ENCODE measurements around the gene SPAG9. TPM values are rescaled to one million over a fixed set of nuclear protein-coding genes. Genes with fewer than 3 reads are reported as not detected.

The SPAG9 gene
- total RNA-seq, 2 donors from 2014 or later = 54.7 to 115 TPM

- DNase-seq (ENCODE audit: low spot score in 2 of 2) (no peak), ATAC-seq (no peak)
- Mint-ChIP-seq H3K27ac (no peak overlapping the region), H3K36me3 (no peaks in the 10 kb centered on the region), H3K9me3 (no peaks in the 10 kb centered on the region)
Measured at GRCh38 chr17:51065466-51065865, 55.2 kb downstream of the SPAG9 start.

- no peak for ATAC-seq
- no peak for DNase-seq (ENCODE audit: low spot score in 2 of 2)
- H3K9me3 Mint-ChIP-seq = no peaks in the 10 kb centered on the region
- no peaks in the 10 kb centered on the region for H3K36me3 Mint-ChIP-seq
- peak overlapping the region in 1 of 2 donors; percentile 62 for H3K27ac Mint-ChIP-seq
Measured at GRCh38 chr17:51064061-51064735, 56.5 kb downstream of the SPAG9 start.

DNA sequence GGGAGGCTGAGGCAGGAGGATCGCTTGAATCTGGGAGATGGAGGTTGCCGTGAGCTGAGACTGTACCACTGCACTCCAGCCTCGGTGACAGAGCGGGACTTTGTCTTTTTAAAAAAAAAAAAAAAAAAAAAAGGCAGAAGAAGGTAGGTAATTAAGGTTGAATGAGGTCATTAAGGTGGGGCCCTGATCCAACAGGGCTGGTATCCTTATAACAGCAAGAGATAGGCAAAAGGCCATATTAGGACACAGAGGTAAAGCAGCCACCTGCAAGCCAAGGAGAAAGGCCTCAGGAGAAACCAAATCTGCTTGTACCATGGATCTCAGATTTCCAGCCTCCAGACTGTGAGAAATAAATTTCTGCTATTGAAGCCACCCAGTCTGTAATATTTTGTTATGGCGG lies 60.3 kb downstream of the SPAG9 start:
- H3K36me3 Mint-ChIP-seq = no peaks in the 10 kb centered on the region
- H3K9me3 Mint-ChIP-seq = no peaks in the 10 kb centered on the region
- H3K27ac Mint-ChIP-seq = no peak overlapping the region
- no peak for DNase-seq (ENCODE audit: low spot score in 2 of 2)
- ATAC-seq = no peak

- DNase-seq (ENCODE audit: low spot score in 2 of 2) (no peak), ATAC-seq (no peak)
Measured at GRCh38 chr17:51059781-51060180, 60.9 kb downstream of the SPAG9 start.

GRCh38 chr17:51057534-51057933 lies 63.1 kb downstream of the SPAG9 start:
- no peaks in the 10 kb centered on the region for H3K9me3 Mint-ChIP-seq
- no peak for ATAC-seq
- no peak overlapping the region for H3K27ac Mint-ChIP-seq
- no peaks in the 10 kb centered on the region for H3K36me3 Mint-ChIP-seq
- DNase-seq (ENCODE audit: low spot score in 2 of 2) = no peak

More at GRCh38 chr17:51059781-51060180, 60.9 kb downstream of the SPAG9 start:
- Mint-ChIP-seq H3K36me3 (no peaks in the 10 kb centered on the region), H3K9me3 (no peaks in the 10 kb centered on the region), H3K27ac (no peak overlapping the region)

DNA sequence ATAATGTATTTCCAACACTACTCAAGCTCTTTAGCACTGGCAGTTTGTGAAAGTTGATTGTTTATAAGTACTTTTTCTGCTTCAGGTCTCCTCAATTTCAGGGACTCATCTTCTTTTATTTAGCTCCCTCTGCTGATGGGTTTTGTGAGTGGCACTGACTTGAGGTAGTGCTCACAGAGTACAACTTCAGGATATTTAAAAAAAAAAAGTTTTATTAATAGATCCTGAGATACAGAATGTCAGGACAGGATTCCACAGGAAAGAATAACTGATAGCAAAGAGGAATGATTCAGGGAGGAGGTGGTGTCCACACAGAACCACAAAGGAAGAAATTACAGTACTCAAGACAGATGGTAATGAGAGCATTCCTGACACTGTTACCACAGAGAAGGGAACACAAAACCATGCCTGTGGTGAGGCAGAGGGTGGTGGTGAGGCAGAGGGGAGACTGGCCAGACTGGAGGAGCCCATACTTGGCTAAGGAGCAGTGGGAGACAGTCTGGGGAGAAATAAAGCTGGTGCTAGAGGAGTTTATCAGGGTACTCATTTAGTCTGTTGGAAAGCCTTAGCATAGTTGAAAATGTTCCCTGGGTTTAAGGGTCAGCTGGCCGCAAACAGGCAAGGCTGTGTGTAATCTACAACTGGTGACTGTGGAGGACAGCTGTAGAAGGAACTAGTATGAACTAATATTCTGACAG lies 63.7 kb downstream of the SPAG9 start:
- H3K36me3 Mint-ChIP-seq = no peaks in the 10 kb centered on the region
- DNase-seq (ENCODE audit: low spot score in 2 of 2) (no peak), ATAC-seq (peak; percentile 29 to 35)
- peak overlapping the region in 1 of 2 donors; percentile 41 for H3K27ac Mint-ChIP-seq
- H3K9me3 Mint-ChIP-seq = no peaks in the 10 kb centered on the region

DNA sequence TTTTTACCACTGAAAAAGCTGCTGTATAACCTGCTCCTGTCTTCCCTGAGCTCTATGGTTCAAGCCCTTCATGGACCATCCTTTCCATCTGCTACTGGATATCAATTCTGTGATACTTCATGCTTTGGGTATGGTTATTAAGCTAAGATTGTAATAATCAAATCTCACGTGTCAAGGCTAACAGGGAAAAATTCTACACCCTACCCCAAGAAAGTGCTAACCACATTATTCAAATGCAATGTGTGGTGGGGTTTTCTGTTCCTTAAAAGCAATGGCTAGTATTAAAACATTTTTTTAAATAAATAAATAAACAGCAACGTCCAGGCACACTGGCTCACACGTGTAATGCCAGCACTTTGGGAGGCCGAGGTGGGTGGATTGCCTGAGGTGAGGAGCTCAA lies 65.9 kb downstream of the SPAG9 start:
- no peak for ATAC-seq
- Mint-ChIP-seq H3K36me3 (no peaks in the 10 kb centered on the region), H3K27ac (no peak overlapping the region), H3K9me3 (no peaks in the 10 kb centered on the region)
- DNase-seq (ENCODE audit: low spot score in 2 of 2) = no peak

DNA sequence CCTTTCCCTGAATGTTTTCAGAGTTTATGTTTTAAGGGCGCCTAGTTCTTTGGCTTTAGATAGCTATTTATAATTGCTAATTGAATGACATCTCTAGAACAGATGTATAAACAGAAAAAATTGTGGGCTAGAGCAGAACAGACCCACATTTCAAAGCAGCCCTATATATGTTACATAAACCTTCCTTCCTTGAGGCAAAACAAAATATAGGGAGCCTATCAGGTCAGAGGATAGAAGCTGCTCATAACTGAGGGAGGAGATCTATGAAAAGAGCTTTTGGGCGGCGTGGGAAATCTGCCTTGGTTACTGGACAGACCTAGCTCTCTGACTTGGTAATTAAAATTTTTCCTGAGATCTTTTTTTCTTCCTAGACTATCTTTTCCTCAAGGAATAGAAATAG lies 68.4 kb downstream of the SPAG9 start:
- Mint-ChIP-seq H3K9me3 (no peaks in the 10 kb centered on the region), H3K36me3 (no peaks in the 10 kb centered on the region), H3K27ac (no peak overlapping the region)
- ATAC-seq (no peak), DNase-seq (ENCODE audit: low spot score in 2 of 2) (no peak)

- DNase-seq (ENCODE audit: low spot score in 2 of 2) (no peak), ATAC-seq (no peak)
- Mint-ChIP-seq H3K36me3 (no peaks in the 10 kb centered on the region), H3K27ac (peak overlapping the region in 1 of 2 donors; percentile 6), H3K9me3 (no peaks in the 10 kb centered on the region)
Measured at GRCh38 chr17:51050291-51051033, 70.2 kb downstream of the SPAG9 start.

DNA sequence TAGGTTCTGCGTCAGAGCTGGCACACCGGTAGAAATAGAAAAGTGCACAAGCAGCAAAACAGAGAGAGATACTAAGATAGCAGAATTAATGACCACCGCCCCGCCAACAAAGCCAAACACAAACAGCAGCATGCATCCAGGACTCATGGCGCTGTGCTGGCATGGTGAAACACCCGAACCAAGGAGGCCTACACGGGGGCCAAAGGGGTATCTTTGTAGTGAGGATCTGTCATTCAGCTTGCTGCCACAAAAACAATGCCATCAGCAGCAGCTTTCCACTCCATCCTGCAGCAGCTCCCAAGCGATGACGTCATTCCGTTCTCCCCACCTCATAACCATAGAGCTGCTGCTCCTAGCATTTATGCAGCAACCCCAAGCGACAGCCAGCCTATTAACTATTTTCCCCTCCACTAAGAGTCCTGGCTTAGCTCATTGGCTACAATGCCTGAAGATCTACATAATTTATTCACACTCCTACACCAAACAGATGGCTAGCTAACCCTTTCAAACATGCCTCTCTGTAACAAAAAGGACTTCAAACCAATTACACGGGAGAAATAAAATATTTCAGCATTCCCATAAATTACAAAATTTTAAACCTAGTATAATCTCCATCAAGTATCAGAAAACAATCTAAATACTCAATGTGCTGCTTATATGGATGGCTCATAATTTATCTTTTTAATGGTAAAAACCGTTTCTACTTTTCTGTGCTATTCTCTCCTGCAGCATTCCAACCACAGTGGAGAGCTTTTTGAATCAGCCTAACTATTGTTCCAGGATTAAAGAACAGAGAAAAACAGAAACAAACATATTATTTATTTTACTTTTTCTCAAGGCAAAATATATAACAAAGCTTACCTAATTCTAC lies 73.9 kb downstream of the SPAG9 start:
- Mint-ChIP-seq H3K36me3 (no peaks in the 10 kb centered on the region), H3K27ac (no peak overlapping the region), H3K9me3 (no peaks in the 10 kb centered on the region)
- ATAC-seq = no peak
- DNase-seq (ENCODE audit: low spot score in 2 of 2) = no peak

- Mint-ChIP-seq H3K27ac (no peak overlapping the region), H3K9me3 (no peaks in the 10 kb centered on the region), H3K36me3 (no peaks in the 10 kb centered on the region)
- ATAC-seq (no peak), DNase-seq (ENCODE audit: low spot score in 2 of 2) (no peak)
Measured at GRCh38 chr17:51046046-51046445, 74.6 kb downstream of the SPAG9 start.

DNA sequence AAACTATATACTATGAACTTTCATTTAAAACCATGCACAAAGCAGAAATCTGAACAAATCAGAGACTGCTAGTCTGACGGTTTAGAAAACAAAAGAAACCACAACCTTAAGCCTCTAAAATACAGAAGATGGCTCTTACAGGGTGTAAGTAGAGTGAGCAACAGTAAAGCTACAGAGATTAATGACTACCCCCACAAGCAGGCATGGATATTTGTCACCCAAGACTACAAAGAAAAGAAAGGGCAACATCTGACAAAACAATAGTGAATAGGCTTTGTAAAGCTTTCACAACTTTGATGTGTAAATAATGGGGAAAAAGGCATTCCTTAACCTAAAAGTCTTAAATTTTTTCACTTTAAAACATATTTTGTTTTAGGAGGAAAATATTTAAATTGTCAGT lies 75.0 kb downstream of the SPAG9 start:
- no peaks in the 10 kb centered on the region for H3K9me3 Mint-ChIP-seq
- ATAC-seq (peak in 1 of 2 donors; percentile 38), DNase-seq (ENCODE audit: low spot score in 2 of 2) (no peak)
- H3K27ac Mint-ChIP-seq = no peak overlapping the region
- H3K36me3 Mint-ChIP-seq = no peaks in the 10 kb centered on the region

GRCh38 chr17:51044976-51045375 lies 75.7 kb downstream of the SPAG9 start:
- no peak for DNase-seq (ENCODE audit: low spot score in 2 of 2)
- no peak for ATAC-seq
- H3K9me3 Mint-ChIP-seq = no peaks in the 10 kb centered on the region
- no peaks in the 10 kb centered on the region for H3K36me3 Mint-ChIP-seq
- H3K27ac Mint-ChIP-seq = no peak overlapping the region

GRCh38 chr17:51036084-51036483 lies 84.6 kb downstream of the SPAG9 start:
- DNase-seq (ENCODE audit: low spot score in 2 of 2) = no peak
- no peak for ATAC-seq
- H3K27ac Mint-ChIP-seq = peak overlapping the region in 1 of 2 donors; percentile 1
- no peaks in the 10 kb centered on the region for H3K9me3 Mint-ChIP-seq
- peaks cover 0 to 6% of the 10 kb centered on the region in 2 donors for H3K36me3 Mint-ChIP-seq

- no peak for DNase-seq (ENCODE audit: low spot score in 2 of 2)
- H3K27ac Mint-ChIP-seq = peak overlapping the region in 1 of 2 donors; percentile 1
- H3K9me3 Mint-ChIP-seq = no peaks in the 10 kb centered on the region
- ATAC-seq = peak in 1 of 2 donors; percentile 38
- peaks cover 0 to 6% of the 10 kb centered on the region in 2 donors for H3K36me3 Mint-ChIP-seq
Measured at GRCh38 chr17:51035431-51035830, 85.2 kb downstream of the SPAG9 start.

GRCh38 chr17:51034800-51035199 lies 85.9 kb downstream of the SPAG9 start:
- Mint-ChIP-seq H3K36me3 (peaks cover 0 to 6% of the 10 kb centered on the region in 2 donors), H3K27ac (no peak overlapping the region), H3K9me3 (no peaks in the 10 kb centered on the region)
- no peak for ATAC-seq
- DNase-seq (ENCODE audit: low spot score in 2 of 2) = no peak

Data from activated naive CD4-positive, alpha-beta T cell treated with anti-CD3 and anti-CD28 coated beads, Interleukin-2, amount 50 U/mL, for 72 hours (primary cell).